Left cardiac atrium (tissue), 4 donors: ENCODE results near the gene LRRC75A. TPM values are rescaled to one million over a fixed set of nuclear protein-coding genes. Genes with fewer than 3 reads are reported as not detected.
"Not testable (repeated sequence)": the region's sequence is repeated elsewhere in the genome, so short reads cannot be mapped to it uniquely, and the experiment has no call there.

ENCODE experiments used
- ATAC-seq, 2 donors: fragments of 200-7000 bp; cut with Tn5 transposase; one replicate each; pipeline ENCODE4 v1.9.1; 2020; ENCODE audit warnings: mild to moderate bottlenecking in 2 of 2, moderate library complexity in 2 of 2
- DNase-seq: peaks from one replicate; pipeline ENCODE4 v3.0.0-alpha.2; 2020
- intact Hi-C, 2 donors: fragments of 100-400 bp; cut with DNase I; formaldehyde crosslinking; loops; one replicate each; pipeline versions ENCODE4 v1.14.1 to v1.15.1; 2022 to 2023
- total RNA-seq, 2 donors: library from RNA; stranded (reverse); fragmentation: NEBNext Ultra II Directional; extraction: Animal tissue kit (Norgen Biotek cat#: 25700); gene quantifications; one replicate each; pipeline ENCODE4 v1.2.1, GENCODE V29; 2021
- donor health status: DM: no; HTN: yes; CAD: no.
- donor health status: DM: no; HTN: yes; CAD: no; lungs with severe emphysema.
- donor health status: DM: yes; HTN: yes; CAD: no.
- donor health status: Dilated cardiomyopathy.

Gene LRRC75A
- total RNA-seq, 2 donors from 2014 or later = 0.60 to 0.91 TPM

DNA sequence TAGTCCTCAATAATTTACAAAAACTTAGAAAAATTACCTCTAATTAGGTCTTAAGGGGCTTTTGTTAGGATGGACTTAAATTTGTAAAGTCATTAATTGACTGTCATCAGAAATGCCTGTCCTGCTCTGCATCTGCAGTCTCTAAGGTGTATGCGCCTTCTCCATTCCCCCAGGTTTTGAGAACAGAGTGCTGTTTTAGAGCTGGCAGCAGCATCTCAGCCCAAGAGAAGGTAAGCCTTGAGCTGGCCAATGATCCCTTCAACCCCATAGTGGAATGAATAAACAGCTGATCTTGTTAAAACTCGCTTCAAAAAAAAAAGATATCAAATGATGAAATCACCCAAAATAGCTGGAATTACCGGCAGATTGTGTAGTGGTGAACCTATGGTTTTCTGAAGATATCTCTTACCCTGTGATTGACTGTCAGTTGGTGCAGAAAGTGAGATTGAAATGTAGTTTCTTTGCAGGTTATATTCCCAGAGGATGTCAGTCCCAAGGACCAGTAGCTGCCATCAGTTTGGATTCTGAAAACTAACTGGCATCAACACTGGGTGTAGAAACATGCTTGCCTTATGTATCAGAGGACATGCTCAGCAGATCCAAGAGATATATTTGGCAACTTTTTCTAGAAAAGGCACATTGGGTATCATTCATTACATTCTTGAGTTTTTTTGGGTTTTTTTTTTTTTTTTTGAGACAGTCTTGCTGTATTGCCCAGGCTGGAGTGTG is 50.9 kb downstream of the LRRC75A start:
- no peak for ATAC-seq
- intact Hi-C loops = no loop called here
- no peak for DNase-seq

- DNase-seq, ATAC-seq, intact Hi-C loops: not testable (repeated sequence)
Observed at GRCh38 chr17:16440354-16440753, 51.6 kb downstream of the LRRC75A start.

DNA sequence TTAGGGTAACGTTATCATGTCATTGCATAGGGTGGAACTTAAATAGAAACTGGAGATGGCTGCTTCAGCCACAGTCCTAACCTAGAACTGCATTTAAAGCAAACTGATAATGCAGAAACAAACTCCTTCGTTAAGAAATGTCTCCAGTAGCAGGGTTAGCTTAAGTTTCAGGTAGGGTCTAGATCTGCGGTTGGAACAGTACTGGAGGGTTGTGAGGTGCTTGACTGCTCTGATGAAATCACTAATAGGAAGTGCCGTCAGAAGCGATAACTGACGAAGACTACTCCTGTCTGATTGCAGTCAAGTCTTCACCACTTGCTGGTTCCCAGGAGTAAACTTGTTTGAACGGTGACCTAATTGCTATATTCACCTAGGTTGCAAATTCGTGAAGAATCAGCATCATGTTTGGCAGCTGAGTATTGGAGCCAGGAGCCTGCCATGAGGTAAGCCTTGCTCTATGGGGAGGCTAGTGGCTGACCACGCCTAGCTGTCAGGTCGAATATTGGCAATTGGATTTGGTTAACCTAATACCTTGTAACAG is 52.1 kb downstream of the LRRC75A start:
- no peak for DNase-seq
- ATAC-seq = no peak
- intact Hi-C loops = loop anchor here (10.0 kb wide), 1 partner anchor 55 kb away; the partner anchor contains the start of gene UBB (in 2 of the 2)

DNA sequence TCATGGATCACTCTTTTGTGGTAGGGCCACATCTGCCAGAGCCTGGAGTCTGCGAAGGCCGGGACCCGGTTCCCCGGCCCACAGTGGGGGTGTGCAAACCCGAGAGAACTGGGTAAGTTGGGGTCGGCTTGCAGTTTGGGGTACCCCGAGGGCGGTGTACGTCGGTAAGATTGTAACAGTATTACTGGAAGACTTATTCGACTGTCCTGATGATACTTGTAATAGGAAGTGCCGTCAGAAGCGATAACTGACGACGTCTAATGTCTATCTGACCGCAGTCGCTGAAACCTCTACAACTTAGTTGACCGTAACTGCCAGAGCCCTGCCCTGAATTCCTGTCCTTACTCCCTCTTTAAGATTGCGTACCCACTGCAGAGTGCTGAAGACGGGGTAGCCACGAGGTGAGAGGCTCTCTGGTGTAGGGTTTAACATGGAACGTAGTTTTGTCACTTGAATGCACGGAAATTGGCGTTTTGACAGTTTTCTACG is 52.6 kb downstream of the LRRC75A start:
- intact Hi-C loops = loop anchor here (10.0 kb wide), 1 partner anchor 55 kb away; the partner anchor contains the start of gene UBB (in 2 of the 2)
- no peak for DNase-seq
- peak; percentile 4 to 14 for ATAC-seq

GRCh38 chr17:16438557-16439302 is 53.3 kb downstream of the LRRC75A start:
- intact Hi-C loops = loop anchor here (10.0 kb wide), 1 partner anchor 54 kb away; the partner anchor contains the start of gene UBB (in 2 of the 2)
- ATAC-seq (peak; percentile 93 to 94), DNase-seq (peak; percentile 95)

- intact Hi-C loops = loop anchor here (10.0 kb wide), 1 partner anchor 53 kb away; the partner anchor contains the start of gene UBB (in 2 of the 2)
- no peak for ATAC-seq
- DNase-seq = no peak
Observed at GRCh38 chr17:16438173-16438556, 53.8 kb downstream of the LRRC75A start.

- ATAC-seq (no peak), DNase-seq (no peak)
- intact Hi-C loops = loop anchor here (10.0 kb wide), 1 partner anchor 52 kb away; the partner anchor contains the start of gene UBB (in 2 of the 2)
Observed at GRCh38 chr17:16437083-16437482, 54.9 kb downstream of the LRRC75A start.

DNA sequence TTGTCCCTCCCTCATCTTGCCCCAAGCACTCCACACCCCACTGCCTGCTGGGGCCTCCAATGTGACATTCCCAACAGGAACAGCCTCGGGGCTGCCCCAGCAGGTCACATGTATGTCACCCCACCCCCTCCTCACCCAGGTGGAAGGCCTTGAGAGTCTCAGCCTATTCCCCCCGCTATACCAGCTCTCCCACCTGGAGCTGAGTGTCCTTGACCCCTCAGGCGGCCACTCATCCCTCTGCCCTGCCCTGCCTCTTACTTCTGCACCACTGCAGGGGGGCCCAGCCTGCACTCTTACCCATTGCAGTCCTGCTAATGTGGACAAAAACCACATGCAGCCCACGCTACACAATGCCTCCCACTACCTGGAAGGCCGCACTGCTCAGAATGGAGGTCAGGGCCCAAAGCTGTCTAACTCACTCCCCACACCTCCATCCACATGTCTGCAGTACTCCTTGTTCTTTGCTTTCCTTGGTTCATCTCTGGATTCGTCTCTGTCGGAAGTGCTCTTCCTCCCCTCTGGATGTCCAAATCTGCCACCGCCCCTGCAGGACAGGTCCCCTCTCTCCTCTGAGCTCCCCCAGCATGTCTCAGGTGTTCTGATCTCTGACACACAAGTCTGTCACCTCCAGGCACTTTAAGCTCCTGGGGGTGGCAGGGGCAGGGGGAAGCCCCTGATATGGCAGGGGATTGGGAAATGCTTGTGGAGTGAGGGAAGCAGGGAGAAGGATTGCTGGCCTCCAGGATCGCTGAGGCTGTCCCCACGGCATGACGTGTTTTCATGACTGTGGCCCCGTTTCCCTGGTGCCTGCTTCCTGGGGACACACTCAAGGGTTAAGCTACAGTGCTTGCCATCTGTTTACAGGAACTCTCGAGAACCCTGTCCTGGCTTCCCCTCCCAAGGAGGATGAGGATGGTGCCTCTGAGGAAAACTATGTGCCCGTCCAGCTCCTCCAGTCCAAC is 55.8 kb downstream of the LRRC75A start:
- DNase-seq (no peak), ATAC-seq (no peak)
- intact Hi-C loops = loop anchor here (10.0 kb wide), 1 partner anchor 51 kb away; the partner anchor contains the start of gene UBB (in 2 of the 2)

DNA sequence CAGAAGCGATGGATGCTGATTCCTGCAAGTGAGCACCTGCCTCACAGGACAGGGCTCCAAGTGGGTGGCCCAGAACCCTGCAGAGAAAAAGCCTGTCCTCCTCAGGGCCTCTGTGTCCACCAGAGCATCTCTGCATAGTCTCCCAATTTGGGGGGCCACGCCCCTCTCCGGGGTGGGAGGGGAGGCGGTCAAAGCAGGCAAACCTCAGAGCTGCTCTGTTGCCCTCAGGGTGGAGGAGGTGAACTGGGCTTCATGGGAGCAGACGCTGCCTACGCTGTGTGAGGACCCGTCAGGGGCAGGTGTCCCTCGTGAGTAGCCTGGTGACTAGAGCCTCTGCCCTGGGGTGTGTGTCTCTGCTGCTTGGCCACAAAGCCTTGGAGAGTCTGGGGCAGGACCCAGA is 57.3 kb downstream of the LRRC75A start:
- intact Hi-C loops = loop anchor here (10.0 kb wide), 1 partner anchor 50 kb away; the partner anchor contains the start of gene UBB (in 2 of the 2)
- DNase-seq (no peak), ATAC-seq (no peak)

DNA sequence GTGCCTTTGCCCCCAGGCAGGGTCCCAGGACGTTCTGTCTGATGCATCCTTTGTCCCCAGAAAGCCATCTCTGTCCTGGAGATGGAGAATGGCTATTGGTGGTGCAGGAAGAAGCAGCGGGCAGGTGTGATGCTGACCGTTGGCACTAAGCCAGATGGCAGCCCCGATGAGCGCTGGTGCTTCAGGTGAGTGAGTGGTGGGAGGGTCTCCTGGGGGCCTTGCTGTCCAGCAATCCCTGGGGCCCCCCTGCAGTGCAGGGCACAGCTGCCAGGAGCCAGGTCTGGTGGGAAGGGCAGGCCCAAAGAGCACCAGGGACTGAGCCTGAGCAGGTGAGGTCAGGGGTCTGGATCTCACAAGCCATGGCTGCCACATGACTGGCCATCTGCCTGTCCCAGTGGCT is 58.5 kb downstream of the LRRC75A start:
- ATAC-seq = no peak
- DNase-seq = no peak
- intact Hi-C loops = loop anchor here (10.0 kb wide), 1 partner anchor 49 kb away; the partner anchor contains the start of gene UBB (in 2 of the 2)

DNA sequence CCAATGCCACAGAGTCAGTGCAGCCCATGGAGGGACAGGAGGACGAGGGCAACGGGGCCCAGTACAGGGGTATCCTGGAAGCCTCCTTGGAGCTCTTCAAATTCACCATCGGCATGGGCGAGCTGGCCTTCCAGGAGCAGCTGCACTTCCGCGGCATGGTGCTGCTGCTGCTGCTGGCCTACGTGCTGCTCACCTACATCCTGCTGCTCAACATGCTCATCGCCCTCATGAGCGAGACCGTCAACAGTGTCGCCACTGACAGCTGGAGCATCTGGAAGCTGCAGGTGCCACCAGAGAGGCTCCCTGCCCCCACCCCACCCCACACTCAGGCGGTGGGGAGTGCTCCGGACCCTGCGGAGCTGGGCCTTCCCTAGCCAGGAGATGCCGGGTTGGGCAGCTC is 60.0 kb downstream of the LRRC75A start:
- ATAC-seq (no peak), DNase-seq (no peak)
- intact Hi-C loops = loop anchor here (10.0 kb wide), 1 partner anchor 47 kb away; the partner anchor contains the start of gene UBB (in 2 of the 2)

DNA sequence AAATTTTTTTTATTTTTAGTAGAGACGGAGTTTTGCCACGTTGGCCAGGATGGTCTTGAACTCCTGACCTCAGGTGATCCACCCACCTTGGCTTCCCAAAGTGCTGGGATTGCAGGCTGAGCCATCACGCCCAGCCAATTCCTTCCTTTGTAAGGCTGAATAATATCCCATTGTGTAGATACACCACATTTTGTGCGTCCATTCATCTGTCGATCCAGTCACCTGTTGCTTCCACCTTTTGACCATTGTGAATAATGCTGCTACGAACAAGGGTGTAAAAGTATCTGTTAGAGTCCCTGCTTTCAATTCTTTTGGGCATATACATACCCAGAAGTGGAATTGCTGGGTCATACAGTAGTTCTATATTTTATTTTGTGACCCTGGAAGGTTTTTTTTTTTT is 61.3 kb downstream of the LRRC75A start:
- intact Hi-C loops = loop anchor here (10.0 kb wide), 1 partner anchor 46 kb away; the partner anchor contains the start of gene UBB (in 2 of the 2)
- DNase-seq (no peak), ATAC-seq (no peak)

DNA sequence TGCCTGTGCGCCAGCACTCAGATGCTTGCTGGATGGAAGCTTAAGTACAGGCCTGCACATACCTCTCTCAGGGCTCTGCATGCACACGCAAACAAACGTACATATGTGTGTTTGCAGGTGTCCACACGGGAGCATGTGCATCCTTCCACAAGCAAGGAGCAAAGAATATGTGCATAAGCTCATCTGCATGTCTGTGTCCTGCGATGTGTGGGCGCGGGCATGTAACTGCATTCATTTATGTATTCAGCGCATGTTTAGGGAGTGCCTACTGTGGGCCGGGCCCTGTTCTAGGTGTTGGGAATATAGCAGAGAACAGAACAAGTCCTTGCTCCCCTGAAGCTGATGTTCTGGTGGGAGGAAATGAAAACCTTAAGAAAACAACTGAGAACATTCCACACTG is 62.9 kb downstream of the LRRC75A start:
- intact Hi-C loops = no loop called here
- DNase-seq (peak; percentile 3), ATAC-seq (no peak)

- ATAC-seq (peak; percentile 63 to 74), DNase-seq (no peak)
- intact Hi-C loops = no loop called here
Observed at GRCh38 chr17:16428098-16428882, 63.7 kb downstream of the LRRC75A start.

DNA sequence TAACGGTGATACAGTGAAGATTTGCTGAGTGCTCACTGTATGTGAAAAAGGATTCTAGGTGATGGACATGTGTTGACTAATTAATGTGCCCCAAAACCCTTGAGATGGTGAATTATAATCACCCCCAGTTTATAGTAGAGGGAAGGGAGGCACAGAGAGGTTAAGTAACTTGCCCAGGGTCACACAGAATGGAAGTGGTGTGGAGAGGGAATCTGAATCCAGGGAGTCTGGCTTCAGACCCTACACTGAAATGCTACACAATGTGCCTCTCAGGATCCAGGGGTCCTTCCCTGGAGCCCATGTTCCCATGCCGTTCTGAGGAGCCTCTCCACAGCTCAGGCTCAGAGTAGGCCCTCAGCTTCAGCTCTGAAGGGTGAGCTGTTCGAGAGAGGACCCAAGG is 65.0 kb downstream of the LRRC75A start:
- no peak for ATAC-seq
- no peak for DNase-seq
- intact Hi-C loops = no loop called here

- no peak for DNase-seq
Observed at GRCh38 chr17:16425698-16426659, 66.0 kb downstream of the LRRC75A start.

More at GRCh38 chr17:16425698-16426659, 66.0 kb downstream of the LRRC75A start:
- intact Hi-C loops = no loop called here
- ATAC-seq = no peak
